GM19035 (cell line): ENCODE results near the gene NRG3.

Source experiments
- ATAC-seq: cut with Tn5 transposase; IDR thresholded peaks from one replicate; pipeline ENCODE4 v1.9.1; 2021; ENCODE audit not compliant: unreplicated experiment

NRG3 gene

GRCh38 chr10:82377608-82378007 is 502.6 kb downstream of the NRG3 start:
- ATAC-seq = no peak

GRCh38 chr10:82378146-82378545 is 503.2 kb downstream of the NRG3 start:
- no peak for ATAC-seq

- no peak for ATAC-seq
These were observed 508.4 kb downstream of the NRG3 start for GRCh38 chr10:82383350-82383749.

GRCh38 chr10:82390866-82391658 is 516.1 kb downstream of the NRG3 start:
- no peak for ATAC-seq

- ATAC-seq = no peak
These were observed 517.0 kb downstream of the NRG3 start for GRCh38 chr10:82391971-82392370.

GRCh38 chr10:82392533-82392932 is 517.5 kb downstream of the NRG3 start:
- no peak for ATAC-seq

- ATAC-seq = no peak
These were observed 519.1 kb downstream of the NRG3 start for GRCh38 chr10:82394122-82394521.

- ATAC-seq = no peak
These were observed 520.0 kb downstream of the NRG3 start for GRCh38 chr10:82394987-82395386.

- ATAC-seq = no peak
These were observed 521.9 kb downstream of the NRG3 start for GRCh38 chr10:82396886-82397285.

- ATAC-seq = no peak
These were observed 522.9 kb downstream of the NRG3 start for GRCh38 chr10:82397854-82398253.

- no peak for ATAC-seq
These were observed 524.9 kb downstream of the NRG3 start for GRCh38 chr10:82399850-82400249.

- ATAC-seq = no peak
These were observed 525.8 kb downstream of the NRG3 start for GRCh38 chr10:82400841-82401240.

GRCh38 chr10:82402906-82403401 is 528.0 kb downstream of the NRG3 start:
- no peak for ATAC-seq

- ATAC-seq = no peak
These were observed 534.7 kb downstream of the NRG3 start for GRCh38 chr10:82409671-82410070.

GRCh38 chr10:82411416-82411815 is 536.4 kb downstream of the NRG3 start:
- ATAC-seq = no peak

- ATAC-seq = no peak
These were observed 545.0 kb downstream of the NRG3 start for GRCh38 chr10:82420001-82420400.

GRCh38 chr10:82429302-82429701 is 554.3 kb downstream of the NRG3 start:
- no peak for ATAC-seq

- no peak for ATAC-seq
These were observed 563.3 kb downstream of the NRG3 start for GRCh38 chr10:82438277-82438676.

- ATAC-seq = no peak
These were observed 565.8 kb downstream of the NRG3 start for GRCh38 chr10:82440775-82441174.

GRCh38 chr10:82452046-82452445 is 577.1 kb downstream of the NRG3 start:
- ATAC-seq = no peak

GRCh38 chr10:82452676-82453075 is 577.7 kb downstream of the NRG3 start:
- ATAC-seq = no peak

GRCh38 chr10:82453678-82454293 is 578.8 kb downstream of the NRG3 start:
- no peak for ATAC-seq
